GM19099 (cell line): Measurements from ENCODE around the gene LIM2.
A peak's percentile ranks its signal among the peaks of the same experiment; 100 is the strongest.

ENCODE experiments used
- POLR2A ChIP-seq: IDR thresholded peaks from 3 replicates; pipeline ENCODE4 v1.6.1; 2011; ENCODE audit warnings: low read depth; ENCODE audit not compliant: insufficient read length; ENCODE audit errors: extremely low read depth

The LIM2 gene

GRCh38 chr19:51399231-51399630 lies 11.5 kb upstream of the LIM2 start:
- no peak for TF ChIP-seq POLR2A

- TF ChIP-seq POLR2A: no peak
Measured at GRCh38 chr19:51398096-51398704, 10.4 kb upstream of the LIM2 start.

GRCh38 chr19:51396175-51396574 lies 8.4 kb upstream of the LIM2 start:
- TF ChIP-seq POLR2A: no peak

GRCh38 chr19:51394050-51394836 lies 6.5 kb upstream of the LIM2 start:
- peak; percentile 85 for TF ChIP-seq POLR2A

- TF ChIP-seq POLR2A: no peak
Measured at GRCh38 chr19:51392701-51393100, 4.9 kb upstream of the LIM2 start.

GRCh38 chr19:51391073-51391611 lies 3.4 kb upstream of the LIM2 start:
- no peak for TF ChIP-seq POLR2A

GRCh38 chr19:51389143-51389542 lies 1.4 kb upstream of the LIM2 start:
- TF ChIP-seq POLR2A: no peak

- TF ChIP-seq POLR2A: no peak
Measured at GRCh38 chr19:51386882-51387520, 773 bp downstream of the LIM2 start.

GRCh38 chr19:51382004-51382403 lies 5.8 kb downstream of the LIM2 start:
- no peak for TF ChIP-seq POLR2A

- TF ChIP-seq POLR2A: no peak
Measured at GRCh38 chr19:51380379-51380778, 7.4 kb downstream of the LIM2 start.

- no peak for TF ChIP-seq POLR2A
Measured at GRCh38 chr19:51377422-51377821, 10.4 kb downstream of the LIM2 start.

- TF ChIP-seq POLR2A: no peak
Measured at GRCh38 chr19:51375504-51376221, 12.1 kb downstream of the LIM2 start.

- TF ChIP-seq POLR2A: no peak
Measured at GRCh38 chr19:51372649-51373504, 14.9 kb downstream of the LIM2 start, which contains the start of gene NKG7. Gene NKG7 (minus strand): TSS chr19:51372654. CDS start chr19:51372535, 119 bp downstream.

GRCh38 chr19:51372021-51372648 lies 15.6 kb downstream of the LIM2 start:
- TF ChIP-seq POLR2A: no peak
